ENCODE results near the gene AARS2.

- TF ChIP-seq EZH2 (IDR thresholded peaks at IDR 0.05; ENCODE audit: borderline replicate concordance) (no peak), CTCF (IDR thresholded peaks at IDR 0.05; ENCODE audit: poor library complexity) (no peak)
These were observed 15.8 kb downstream of the AARS2 start for GRCh38 chr6:44297063-44298038.

Data from hepatocyte (in vitro differentiated cells).